ENCODE data around the gene CCDC117.

The CCDC117 gene

GRCh38 chr22:28772633-28773460, at the start of gene CCDC117:
TSS of gene CCDC117 (plus strand) at chr22:28772695. CDS start at chr22:28772850, 155 bp downstream.
- peak; percentile 78 for DNase-seq (ENCODE audit: extremely low read depth, low read depth)
- H3K4me3 ChIP-seq (replicated peaks; ENCODE audit: low read depth, low read length): peak within 1 kb of the TSS; percentile 78
- TF ChIP-seq CTCF (IDR thresholded peaks at IDR 0.05; ENCODE audit: low read depth, low read length, missing control alignments): no peak

GRCh38 chr22:28728002-28728401, 44.5 kb upstream of the CCDC117 start:
- DNase-seq (ENCODE audit: extremely low read depth, low read depth): no peak
- no peak for TF ChIP-seq CTCF (IDR thresholded peaks at IDR 0.05; ENCODE audit: low read depth, low read length, missing control alignments)

GRCh38 chr22:28728621-28729313, 43.7 kb upstream of the CCDC117 start:
- H3K4me3 ChIP-seq (replicated peaks; ENCODE audit: low read depth, low read length): no peak overlapping the region
- no peak for DNase-seq (ENCODE audit: extremely low read depth, low read depth)
- no peak for TF ChIP-seq CTCF (IDR thresholded peaks at IDR 0.05; ENCODE audit: low read depth, low read length, missing control alignments)

More at GRCh38 chr22:28728002-28728401, 44.5 kb upstream of the CCDC117 start:
- H3K4me3 ChIP-seq (replicated peaks; ENCODE audit: low read depth, low read length): no peak overlapping the region

- no peak for DNase-seq (ENCODE audit: extremely low read depth, low read depth)
- TF ChIP-seq CTCF (IDR thresholded peaks at IDR 0.05; ENCODE audit: low read depth, low read length, missing control alignments): no peak
- H3K4me3 ChIP-seq (replicated peaks; ENCODE audit: low read depth, low read length): no peak overlapping the region
These were observed 42.3 kb upstream of the CCDC117 start for GRCh38 chr22:28730179-28730578.

- no peak for DNase-seq (ENCODE audit: extremely low read depth, low read depth)
- no peak overlapping the region for H3K4me3 ChIP-seq (replicated peaks; ENCODE audit: low read depth, low read length)
- TF ChIP-seq CTCF (IDR thresholded peaks at IDR 0.05; ENCODE audit: low read depth, low read length, missing control alignments): no peak
These were observed 38.1 kb upstream of the CCDC117 start for GRCh38 chr22:28734393-28734792.

- TF ChIP-seq CTCF (IDR thresholded peaks at IDR 0.05; ENCODE audit: low read depth, low read length, missing control alignments): no peak
- no peak overlapping the region for H3K4me3 ChIP-seq (replicated peaks; ENCODE audit: low read depth, low read length)
- DNase-seq (ENCODE audit: extremely low read depth, low read depth): no peak
These were observed 36.0 kb upstream of the CCDC117 start for GRCh38 chr22:28736301-28737155.
